Common myeloid progenitor, CD34-positive (primary cell): ENCODE results near the gene CLDN7.

ENCODE experiments used
- CTCF ChIA-PET: fragments of 350-600 bp; sonication (Branson Sonifier 250); formaldehyde crosslinking; loops from one replicate; lab custom pipeline; 2021; ENCODE audit warnings: antibody characterized with exemption; lab: Charles Lee
- POLR2A ChIA-PET: fragments of 350-600 bp; sonication (Branson Sonifier 250); formaldehyde crosslinking; loops from one replicate; lab custom pipeline; 2021; ENCODE audit warnings: antibody characterized with exemption; lab: Charles Lee
- DNase-seq, 3 donors: peaks; one replicate each; pipeline versions ENCODE4 v3.0.0 to v3.0.0-alpha.2; 2013
- H3K27ac ChIP-seq, 2 experiments: 1 replicate in 1 of 2; 2 replicates in 1 of 2; pipeline ENCODE4 v1.7.0; 2013; ENCODE audit warnings: inconsistent platforms in 2 of 2, low read length in 2 of 2, mild to moderate bottlenecking in 2 of 2, low read depth in 1 of 2, moderate library complexity in 1 of 2; ENCODE audit not compliant: severe bottlenecking in 2 of 2, insufficient read depth in 1 of 2, poor library complexity in 1 of 2
- H3K27me3 ChIP-seq, 5 experiments: replicated peaks in 2 of 5; 1 replicate in 3 of 5; 2 replicates in 2 of 5; pipeline versions ENCODE4 v1.6.1 to v1.7.0; 2013; ENCODE audit warnings: low read length in 4 of 5, mild to moderate bottlenecking in 2 of 5, moderate library complexity in 2 of 5, inconsistent platforms in 1 of 5; ENCODE audit not compliant: insufficient read depth in 5 of 5, control insufficient read depth in 4 of 5
- H3K36me3 ChIP-seq, 4 experiments: 1 replicate in 2 of 4; 2 replicates in 2 of 4; pipeline versions ENCODE4 v1.6.1 to v1.7.0; 2013; ENCODE audit warnings: low read length in 3 of 4, control low read depth in 1 of 4, mild to moderate bottlenecking in 1 of 4; ENCODE audit not compliant: control insufficient read depth in 4 of 4, insufficient read depth in 4 of 4
- H3K4me1 ChIP-seq, 4 experiments: 1 replicate in 3 of 4; 2 replicates in 1 of 4; pipeline versions ENCODE4 v1.6.1 to v1.7.1; 2013; ENCODE audit warnings: low read length in 3 of 4, mild to moderate bottlenecking in 3 of 4, control low read depth in 1 of 4, inconsistent platforms in 1 of 4, moderate library complexity in 1 of 4; ENCODE audit not compliant: control insufficient read depth in 4 of 4, insufficient read depth in 4 of 4; ENCODE audit errors: control extremely low read depth in 1 of 4
- H3K4me3 ChIP-seq, 7 experiments: 1 replicate in 4 of 7; 2 replicates in 3 of 7; pipeline versions ENCODE4 v1.5.1 to v1.7.0; 2013; ENCODE audit warnings: mild to moderate bottlenecking in 7 of 7, low read length in 6 of 7, moderate library complexity in 6 of 7, inconsistent platforms in 2 of 7, low read depth in 2 of 7, control low read depth in 1 of 7; ENCODE audit not compliant: insufficient read depth in 4 of 7, control insufficient read depth in 1 of 7; ENCODE audit errors: extremely low read depth in 1 of 7
- H3K9me3 ChIP-seq, 5 experiments: 1 replicate in 4 of 5; 2 replicates in 1 of 5; pipeline versions ENCODE4 v1.6.1 to v1.7.1; 2013; ENCODE audit warnings: low read length in 4 of 5, mild to moderate bottlenecking in 2 of 5, inconsistent platforms in 1 of 5, low read depth in 1 of 5, moderate library complexity in 1 of 5; ENCODE audit not compliant: control insufficient read depth in 4 of 5, insufficient read depth in 2 of 5; ENCODE audit errors: control extremely low read depth in 1 of 5
- WGBS: methylation state at CpG from one replicate; pipeline ENCODE4 v1.1.5; 2013; ENCODE audit not compliant: insufficient coverage; 5-methylcytosine and 5-hydroxymethylcytosine counted together

The CLDN7 gene

DNA sequence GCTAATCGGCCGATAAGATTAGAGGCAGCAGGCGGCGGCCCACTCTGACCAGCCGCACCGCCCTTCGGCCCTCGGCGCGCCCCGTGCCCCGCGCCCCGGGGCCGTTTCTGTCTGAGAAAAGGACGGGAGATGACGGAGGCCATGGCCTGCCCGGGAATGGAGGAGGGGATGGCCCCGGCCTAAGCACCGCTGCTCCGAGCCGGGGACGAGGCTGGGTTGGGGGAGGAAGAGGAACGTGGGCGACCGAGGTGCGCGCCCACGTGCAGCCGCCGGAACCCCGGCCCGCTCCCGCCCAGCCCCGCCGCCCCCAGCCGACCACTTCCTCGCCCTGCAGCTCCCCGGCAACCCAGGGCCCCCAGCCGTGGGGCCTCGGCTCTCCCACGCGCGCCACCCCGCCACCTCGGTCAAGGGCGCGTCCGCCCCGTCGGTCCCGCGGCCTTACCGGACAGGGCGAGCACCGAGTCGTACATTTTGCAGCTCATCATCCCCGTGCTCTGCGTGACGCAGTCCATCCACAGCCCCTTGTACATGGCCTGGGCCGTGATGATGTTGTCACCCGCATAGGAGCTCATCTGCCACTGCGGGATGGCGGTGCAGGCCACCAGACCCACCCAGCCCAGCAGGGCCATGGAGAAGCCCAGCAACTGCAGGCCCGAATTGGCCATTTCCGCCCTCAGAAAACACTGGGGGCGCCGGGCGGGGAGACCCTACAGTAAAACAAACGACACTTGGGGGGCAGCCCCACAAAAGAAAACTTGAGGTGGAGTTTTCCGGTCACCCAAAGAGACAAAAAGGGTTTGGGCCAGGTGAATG is 693 bp downstream of the CLDN7 start:
- Histone ChIP-seq H3K4me1 (peaks cover 0 to 37% (median 30%) of the 10 kb centered on the region in 4 experiments), H3K36me3 (peaks cover 0 to 27% (median 20%) of the 10 kb centered on the region in 4 experiments), H3K27ac (no peak overlapping the region), H3K9me3 (no peaks in the 10 kb centered on the region), H3K27me3 (peaks cover 0 to 45% (median 21%) of the 10 kb centered on the region in 5 experiments), H3K4me3 (peak overlapping the region in 5 of 7 experiments; percentile 33 to 69 (median 62))
- DNase-seq = peak in 2 of 3 donors; percentile 44 to 58
- ChIA-PET CTCF (no interaction called here), POLR2A (no interaction called here)
- 9% methylated on average over 41 of the region's 71 CpGs for WGBS

DNA sequence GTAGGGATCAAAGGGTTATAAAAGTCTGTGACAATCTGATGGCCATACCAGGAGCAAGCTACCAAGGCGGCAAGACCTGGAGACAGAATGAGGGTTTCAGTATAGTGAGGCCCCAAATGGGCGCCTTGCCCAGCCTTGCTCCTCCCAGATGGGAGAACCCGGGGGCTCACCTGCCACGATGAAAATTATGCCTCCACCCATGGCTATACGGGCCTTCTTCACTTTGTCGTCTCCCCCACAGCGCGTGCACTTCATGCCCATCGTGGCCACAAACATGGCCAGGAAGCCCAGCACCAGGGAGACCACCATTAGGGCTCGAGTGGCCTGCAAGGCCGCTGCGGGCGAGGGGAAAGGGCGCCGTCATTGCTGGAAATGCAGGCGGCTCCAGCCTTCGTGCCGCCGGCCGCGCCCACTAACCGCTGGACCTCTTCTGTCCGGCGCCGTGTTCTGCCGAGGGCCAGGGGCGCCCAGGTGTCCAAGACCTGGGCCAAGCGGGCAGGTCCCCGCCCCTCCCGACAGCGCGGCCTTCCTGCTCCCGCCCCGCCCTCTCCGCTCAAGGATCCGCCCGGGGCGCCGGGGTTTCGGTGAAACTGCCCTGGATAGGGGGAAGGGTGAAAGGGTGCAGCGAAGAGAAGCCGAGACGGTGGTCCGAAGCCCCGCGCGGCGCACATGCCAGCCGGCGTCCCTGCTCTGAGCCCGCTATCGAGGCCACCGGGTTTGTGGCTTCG is 1.5 kb downstream of the CLDN7 start:
- peak in 2 of 3 donors; percentile 40 to 52 for DNase-seq
- CTCF ChIA-PET = interaction anchor here (1.0 to 1.4 kb wide), 2 partner anchors 40 to 82 kb away, joined by 3 to 5 read pairs; no protein-coding TSS in a partner anchor
- H3K4me1 ChIP-seq = peaks cover 0 to 37% (median 30%) of the 10 kb centered on the region in 4 experiments
- peak overlapping the region in 6 of 7 experiments; percentile 6 to 69 (median 54) for H3K4me3 ChIP-seq
- peaks cover 0 to 42% (median 21%) of the 10 kb centered on the region in 5 experiments for H3K27me3 ChIP-seq
- no peaks in the 10 kb centered on the region for H3K9me3 ChIP-seq
- POLR2A ChIA-PET = no interaction called here
- H3K27ac ChIP-seq = no peak overlapping the region
- H3K36me3 ChIP-seq = peaks cover 0 to 35% (median 24%) of the 10 kb centered on the region in 4 experiments
- WGBS = 6% methylated on average over 49 of the region's 54 CpGs

DNA sequence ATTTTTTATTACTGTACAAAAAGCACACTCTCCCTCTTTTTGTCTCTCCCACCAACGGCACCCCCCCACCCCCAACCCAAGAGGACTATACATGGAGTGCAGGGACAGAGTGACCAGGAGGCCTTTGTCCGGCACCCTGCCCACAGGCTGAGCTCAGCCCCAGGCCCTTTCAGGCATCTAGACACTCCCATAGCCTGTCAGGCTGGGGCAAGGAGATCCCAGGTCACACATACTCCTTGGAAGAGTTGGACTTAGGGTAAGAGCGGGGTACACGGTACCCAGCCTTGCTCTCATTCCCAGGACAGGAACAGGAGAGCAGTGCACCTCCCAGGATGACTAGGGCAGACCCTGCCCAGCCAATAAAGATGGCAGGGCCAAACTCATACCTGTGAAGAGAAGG is 2.1 kb downstream of the CLDN7 start:
- Histone ChIP-seq H3K4me3 (peak overlapping the region in 3 of 7 experiments; percentile 62 to 69 (median 68)), H3K36me3 (peaks cover 0 to 39% (median 28%) of the 10 kb centered on the region in 4 experiments), H3K4me1 (peaks cover 0 to 37% (median 30%) of the 10 kb centered on the region in 4 experiments), H3K9me3 (no peaks in the 10 kb centered on the region), H3K27ac (no peak overlapping the region), H3K27me3 (peaks cover 0 to 42% (median 21%) of the 10 kb centered on the region in 5 experiments)
- DNase-seq = no peak
- WGBS = 100% methylated on average over 2 of the region's 4 CpGs
- ChIA-PET CTCF (interaction anchor here (1.0 to 1.4 kb wide), 5 partner anchors 17 to 214 kb away, joined by 3 to 6 read pairs (median 3); partner anchors contain the start of gene GABARAP), POLR2A (interaction anchor here (0.6 kb wide), 1 partner anchor 85 kb away, joined by 5 read pairs; no protein-coding TSS in a partner anchor)

DNA sequence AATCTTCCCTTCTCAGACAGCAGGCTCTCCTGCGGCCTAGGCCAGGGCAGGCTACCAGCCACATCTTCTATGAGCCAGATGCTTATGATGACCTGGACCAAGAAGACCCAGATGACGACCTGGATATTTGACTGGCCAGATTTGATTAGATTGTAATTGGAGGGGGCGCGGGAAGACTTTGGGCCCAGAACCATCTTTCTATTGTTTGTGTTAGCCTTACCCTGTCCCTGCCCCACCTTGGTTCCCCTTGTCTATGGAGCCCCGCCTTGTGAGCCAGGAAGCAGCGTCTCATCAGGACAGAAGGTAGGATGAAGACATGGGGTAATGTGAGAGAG is 2.8 kb downstream of the CLDN7 start:
- H3K36me3 ChIP-seq = peaks cover 2 to 43% (median 33%) of the 10 kb centered on the region in 4 experiments
- H3K27me3 ChIP-seq = peaks cover 0 to 38% (median 21%) of the 10 kb centered on the region in 5 experiments
- no peak for DNase-seq
- H3K9me3 ChIP-seq = no peaks in the 10 kb centered on the region
- H3K4me1 ChIP-seq = peaks cover 0 to 37% (median 30%) of the 10 kb centered on the region in 4 experiments
- WGBS = 100% methylated on average over 2 of the region's 6 CpGs
- POLR2A ChIA-PET = no interaction called here
- H3K27ac ChIP-seq = no peak overlapping the region
- no peak overlapping the region for H3K4me3 ChIP-seq
- CTCF ChIA-PET = interaction anchor here (1.0 to 1.4 kb wide), 5 partner anchors 17 to 214 kb away, joined by 3 to 6 read pairs (median 3); partner anchors contain the start of gene GABARAP

DNA sequence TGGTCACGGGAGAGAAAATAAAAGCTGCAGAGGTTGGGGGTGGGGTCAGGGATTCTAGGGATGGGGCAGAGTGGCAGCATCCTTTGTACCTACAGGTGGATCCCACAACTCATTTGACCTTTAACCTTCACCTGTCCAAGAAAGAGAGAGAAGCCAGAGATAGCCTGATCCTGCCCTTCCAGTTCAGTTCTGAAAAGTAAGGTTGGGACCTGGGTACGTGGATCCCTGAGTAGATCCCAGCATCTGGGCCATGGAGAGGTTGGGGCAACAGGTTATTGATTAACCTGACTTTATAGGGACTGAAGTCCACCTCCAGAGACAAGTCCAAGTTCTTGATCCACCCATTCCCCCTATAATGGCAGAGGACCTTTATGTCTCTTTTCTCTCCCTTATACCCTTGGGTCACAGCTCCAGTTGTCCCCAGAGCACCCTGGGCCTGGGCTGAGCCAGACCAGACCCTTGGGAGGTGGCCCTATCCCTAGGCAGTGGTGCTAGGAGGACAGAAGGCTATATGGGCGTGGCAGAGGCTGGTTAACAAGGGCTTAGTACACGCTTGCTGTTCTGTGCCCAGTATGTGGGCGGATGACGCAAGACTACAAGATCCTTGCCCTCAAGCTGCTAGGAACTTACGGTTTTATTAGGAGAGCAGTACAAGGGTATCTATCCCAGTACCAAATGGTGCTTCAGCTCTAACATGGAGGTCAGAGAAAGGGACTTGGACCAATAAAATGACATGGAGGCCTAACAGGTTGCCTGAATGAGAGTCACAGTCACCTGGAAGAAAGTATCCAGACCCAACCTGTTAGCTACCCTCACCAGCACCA is 3.3 kb downstream of the CLDN7 start:
- WGBS = 96% methylated on average over 5 of the region's 7 CpGs

DNA sequence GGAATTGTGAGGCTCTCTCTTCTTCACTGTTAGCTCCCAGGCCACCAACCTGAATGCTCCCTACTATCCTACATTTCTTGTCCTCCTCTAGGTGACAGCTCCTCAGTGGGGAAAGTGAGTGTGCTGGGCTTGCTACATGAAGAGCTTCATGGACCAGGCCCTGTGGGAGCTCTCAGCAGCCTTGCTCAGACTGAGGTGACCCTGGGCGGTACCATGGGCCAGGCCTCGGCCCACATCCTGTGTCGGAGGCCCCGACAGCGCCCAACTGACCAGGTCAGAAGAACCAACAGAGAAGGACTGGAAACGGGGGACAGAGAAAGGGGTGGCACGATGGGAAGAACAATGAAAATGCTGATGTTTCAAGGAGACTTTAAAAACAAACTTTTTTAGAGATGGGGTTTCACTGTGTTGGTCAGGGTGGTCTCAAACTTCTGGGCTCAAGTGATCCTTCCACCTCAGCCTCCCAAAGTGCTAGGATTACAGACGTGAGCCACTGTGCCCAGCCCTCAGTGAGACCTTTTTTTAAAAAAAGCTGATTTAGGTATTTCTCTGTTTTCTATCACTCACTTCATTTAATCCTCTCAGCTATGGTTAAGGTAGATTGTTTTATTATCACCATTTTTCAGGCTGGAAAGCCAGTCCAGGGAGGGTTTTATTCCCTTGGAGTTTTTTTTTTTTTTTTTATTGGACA is 5.4 kb downstream of the CLDN7 start:
- peaks cover 4 to 50% (median 38%) of the 10 kb centered on the region in 4 experiments for H3K36me3 ChIP-seq
- no peaks in the 10 kb centered on the region for H3K9me3 ChIP-seq
- no peak for DNase-seq
- no peak overlapping the region for H3K27ac ChIP-seq
- 94% methylated on average over 7 of the region's 8 CpGs for WGBS
- peaks cover 0 to 16% (median 7%) of the 10 kb centered on the region in 5 experiments for H3K27me3 ChIP-seq
- H3K4me1 ChIP-seq = peaks cover 5 to 28% (median 22%) of the 10 kb centered on the region in 4 experiments
- CTCF ChIA-PET = interaction anchor here (0.9 to 1.4 kb wide), 4 partner anchors 14 to 49 kb away, joined by 3 read pairs; partner anchors contain the start of genes ACADVL, DLG4 and GABARAP
- H3K4me3 ChIP-seq = no peak overlapping the region
- POLR2A ChIA-PET = interaction anchor here (0.6 kb wide), 1 partner anchor 42 kb away, joined by 5 read pairs; no protein-coding TSS in a partner anchor

More for the DNA sequence above, 3.3 kb downstream of the CLDN7 start:
- peaks cover 0 to 37% (median 30%) of the 10 kb centered on the region in 4 experiments for H3K4me1 ChIP-seq
- ChIA-PET POLR2A (no interaction called here), CTCF (interaction anchor here (1.0 to 1.4 kb wide), 3 partner anchors 16 to 213 kb away, joined by 3 to 6 read pairs (median 3); partner anchors contain the start of gene GABARAP)
- H3K36me3 ChIP-seq = peaks cover 4 to 49% (median 38%) of the 10 kb centered on the region in 4 experiments
- H3K27ac ChIP-seq = no peak overlapping the region
- H3K27me3 ChIP-seq = peaks cover 0 to 35% (median 21%) of the 10 kb centered on the region in 5 experiments
- H3K4me3 ChIP-seq = no peak overlapping the region
- H3K9me3 ChIP-seq = no peaks in the 10 kb centered on the region
- no peak for DNase-seq
